WTC11 (cell line): ENCODE results near the gene MBP. TPM values are rescaled to one million over a fixed set of nuclear protein-coding genes. Genes with fewer than 3 reads are reported as not detected.
A peak's percentile ranks its signal among the peaks of the same experiment; 100 is the strongest.

ENCODE experiments used
- ATAC-seq: fragments of 200-7000 bp; cut with Tn5 transposase; 2 replicates; pipeline ENCODE4 v1.10.0; 2021; ENCODE audit warnings: mild to moderate bottlenecking, moderate library complexity
- CTCF ChIA-PET: fragments of 300-600 bp; sonication (Branson Sonifier 250); formaldehyde crosslinking; loops from one replicate; lab custom pipeline; 2021; ENCODE audit warnings: antibody characterized with exemption; lab: Charles Lee
- POLR2A ChIA-PET: fragments of 350-600 bp; sonication (Branson Sonifier 250); formaldehyde crosslinking; loops from one replicate; lab custom pipeline; 2021; ENCODE audit warnings: antibody characterized with exemption; lab: Charles Lee
- DNase-seq: peaks from one replicate; pipeline ENCODE4 v3.0.0; 2021; ENCODE audit warnings: low spot score
- H3K27ac Mint-ChIP-seq: 2 replicates; pipeline ENCODE4 v1.8.0; 2021; ENCODE audit warnings: mixed read lengths
- H3K27me3 Mint-ChIP-seq: 2 replicates; pipeline ENCODE4 v1.8.0; 2021; ENCODE audit warnings: low read depth, mild to moderate bottlenecking, moderate library complexity, mixed read lengths
- H3K36me3 Mint-ChIP-seq: 2 replicates; pipeline ENCODE4 v1.8.0; 2021; ENCODE audit warnings: mixed read lengths
- H3K4me1 Mint-ChIP-seq: 2 replicates; pipeline ENCODE4 v1.8.0; 2022; ENCODE audit warnings: mixed read lengths
- H3K4me3 Mint-ChIP-seq: 2 replicates; pipeline ENCODE4 v1.8.0; 2021; ENCODE audit warnings: mild to moderate bottlenecking, moderate library complexity, mixed read lengths
- H3K9me3 Mint-ChIP-seq: 2 replicates; pipeline ENCODE4 v1.8.0; 2021; ENCODE audit warnings: mixed read lengths
- CBFB ChIP-seq: sonication (generic); formaldehyde crosslinking; IDR thresholded peaks from 2 replicates; pipeline ENCODE4 v1.8.1; 2022; ENCODE audit warnings: mild to moderate bottlenecking, low read depth, missing genetic modification reagents
- ELF4 ChIP-seq: sonication (generic); formaldehyde crosslinking; IDR thresholded peaks from 2 replicates; pipeline ENCODE4 v1.8.1; 2022; ENCODE audit warnings: low read depth, mild to moderate bottlenecking, moderate library complexity, missing genetic modification reagents
- EMX1 ChIP-seq: fragments of 250-450 bp; sonication (Bioruptor Pico); IDR thresholded peaks from 2 replicates; pipeline ENCODE4 v1.8.0; 2021; ENCODE audit warnings: mild to moderate bottlenecking
- GTF2I ChIP-seq: fragments of 250-450 bp; sonication (Bioruptor Pico); conservative IDR thresholded peaks from 2 replicates; pipeline ENCODE4 v1.4.0; 2021; ENCODE audit warnings: mild to moderate bottlenecking
- HMGA2 ChIP-seq: fragments of 250-450 bp; sonication (Bioruptor Pico); IDR thresholded peaks from 2 replicates; pipeline ENCODE4 v1.4.0; 2021; ENCODE audit warnings: mild to moderate bottlenecking, moderate library complexity
- JUN ChIP-seq: sonication (generic); formaldehyde crosslinking; IDR thresholded peaks from 2 replicates; pipeline ENCODE4 v1.8.0; 2023; ENCODE audit warnings: mild to moderate bottlenecking, missing genetic modification reagents
- KAT7 ChIP-seq: sonication (generic); formaldehyde crosslinking; IDR thresholded peaks from 2 replicates; pipeline ENCODE4 v1.8.1; 2023; ENCODE audit warnings: missing genetic modification reagents, mild to moderate bottlenecking, borderline replicate concordance
- MXD4 ChIP-seq: fragments of 250-450 bp; sonication (Bioruptor Pico); IDR thresholded peaks from 2 replicates; pipeline ENCODE4 v1.8.0; 2021; ENCODE audit warnings: mild to moderate bottlenecking, moderate library complexity, borderline replicate concordance
- PRRX2 ChIP-seq: fragments of 250-450 bp; sonication (Bioruptor Pico); IDR thresholded peaks from 2 replicates; pipeline ENCODE4 v1.8.0; 2021; ENCODE audit warnings: mild to moderate bottlenecking
- RELA ChIP-seq: sonication (generic); formaldehyde crosslinking; IDR thresholded peaks from 2 replicates; pipeline ENCODE4 v1.8.1; 2022; ENCODE audit warnings: missing genetic modification reagents, mild to moderate bottlenecking, borderline replicate concordance
- TEAD4 ChIP-seq: sonication (generic); formaldehyde crosslinking; IDR thresholded peaks from 2 replicates; pipeline ENCODE4 v1.8.0; 2022; ENCODE audit warnings: mild to moderate bottlenecking, missing genetic modification reagents
- ZBTB21 ChIP-seq: sonication (generic); formaldehyde crosslinking; IDR thresholded peaks from 2 replicates; pipeline ENCODE4 v1.8.1; 2023; ENCODE audit warnings: mild to moderate bottlenecking, missing genetic modification reagents, borderline replicate concordance
- ZNF219 ChIP-seq: sonication (generic); formaldehyde crosslinking; IDR thresholded peaks from 2 replicates; pipeline ENCODE4 v1.8.0; 2023; ENCODE audit warnings: missing genetic modification reagents, mild to moderate bottlenecking, borderline replicate concordance
- ZNF317 ChIP-seq: sonication (generic); formaldehyde crosslinking; IDR thresholded peaks from 2 replicates; pipeline ENCODE4 v1.8.1; 2023; ENCODE audit warnings: low read depth, mild to moderate bottlenecking, moderate library complexity, missing genetic modification reagents, borderline replicate concordance
- total RNA-seq: library from RNA; stranded (reverse); gene quantifications from 3 replicates; pipeline ENCODE4 v1.2.3, GENCODE V29; 2021
- TF ChIP-seq, protein P1 (sequence below): sonication (generic); formaldehyde crosslinking; IDR thresholded peaks from 2 replicates; pipeline ENCODE4 v1.8.0; 2022; ENCODE audit warnings: mild to moderate bottlenecking, missing genetic modification reagents
- TF ChIP-seq, protein P2 (sequence below): sonication (generic); formaldehyde crosslinking; IDR thresholded peaks from 2 replicates; pipeline ENCODE4 v1.8.1; 2023; ENCODE audit warnings: mild to moderate bottlenecking, missing genetic modification reagents
- TF ChIP-seq, protein P3 (sequence below): sonication (generic); formaldehyde crosslinking; IDR thresholded peaks from 2 replicates; pipeline ENCODE4 v1.8.1; 2023; ENCODE audit warnings: mild to moderate bottlenecking, missing genetic modification reagents, moderate library complexity
- TF ChIP-seq, protein P4 (sequence below): sonication (generic); formaldehyde crosslinking; IDR thresholded peaks from 2 replicates; pipeline ENCODE4 v1.8.0; 2023; ENCODE audit warnings: missing genetic modification reagents, mild to moderate bottlenecking, borderline replicate concordance
- TF ChIP-seq, protein P5 (sequence below): sonication (generic); formaldehyde crosslinking; IDR thresholded peaks from 2 replicates; pipeline ENCODE4 v1.8.0; 2023; ENCODE audit warnings: mild to moderate bottlenecking, missing genetic modification reagents

MBP gene
- total RNA-seq, 1 experiment from 2014 or later: 19.6 TPM

DNA sequence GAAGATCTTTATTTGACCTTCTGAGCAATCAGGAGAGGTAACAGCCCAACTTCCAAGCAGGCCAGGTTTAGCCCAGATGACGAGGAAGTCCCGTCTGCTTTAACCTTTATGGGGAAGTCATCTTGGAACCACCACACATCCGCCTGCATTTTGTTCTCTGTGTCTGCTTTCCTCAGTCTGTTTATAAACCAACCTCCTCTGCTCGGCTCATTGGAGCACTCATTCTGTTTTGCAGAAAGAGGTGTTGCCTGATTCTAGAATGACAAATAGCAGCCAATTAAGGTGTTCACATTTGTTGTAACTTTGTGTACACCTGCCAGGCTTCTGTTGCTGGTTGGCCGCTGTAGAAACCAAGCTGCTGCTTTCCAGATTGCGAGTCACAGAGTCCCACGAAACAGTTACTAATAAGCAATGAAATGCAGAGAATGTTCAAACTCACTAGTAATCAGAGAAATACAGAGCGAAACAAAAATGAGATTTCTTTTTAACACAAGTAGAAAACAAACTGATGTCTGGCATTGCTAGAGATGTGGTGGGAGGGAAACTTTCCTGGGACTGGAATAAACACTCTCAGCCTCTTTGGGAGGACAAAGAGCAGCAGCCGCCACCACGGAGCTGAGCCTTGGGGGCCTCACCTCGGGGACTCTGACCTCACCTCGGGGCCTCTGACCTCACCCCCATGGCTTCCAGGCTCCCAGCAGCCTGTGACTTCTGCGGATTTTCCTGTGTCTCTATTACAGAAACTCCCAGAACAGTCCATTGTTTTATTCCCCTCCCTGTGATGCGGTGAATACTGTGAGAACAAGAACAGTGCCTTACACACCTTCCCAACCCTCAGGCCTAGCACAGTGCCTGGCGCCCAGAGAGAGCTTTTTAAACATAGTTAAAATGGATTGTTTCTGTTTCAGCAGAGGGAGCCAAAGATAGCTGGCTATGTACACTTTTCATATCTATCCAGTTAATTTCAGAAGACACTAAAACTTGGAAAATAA lies 64.0 kb downstream of the MBP start:
- H3K9me3 Mint-ChIP-seq: no peaks in the 10 kb centered on the region
- TF ChIP-seq, protein P1, sequence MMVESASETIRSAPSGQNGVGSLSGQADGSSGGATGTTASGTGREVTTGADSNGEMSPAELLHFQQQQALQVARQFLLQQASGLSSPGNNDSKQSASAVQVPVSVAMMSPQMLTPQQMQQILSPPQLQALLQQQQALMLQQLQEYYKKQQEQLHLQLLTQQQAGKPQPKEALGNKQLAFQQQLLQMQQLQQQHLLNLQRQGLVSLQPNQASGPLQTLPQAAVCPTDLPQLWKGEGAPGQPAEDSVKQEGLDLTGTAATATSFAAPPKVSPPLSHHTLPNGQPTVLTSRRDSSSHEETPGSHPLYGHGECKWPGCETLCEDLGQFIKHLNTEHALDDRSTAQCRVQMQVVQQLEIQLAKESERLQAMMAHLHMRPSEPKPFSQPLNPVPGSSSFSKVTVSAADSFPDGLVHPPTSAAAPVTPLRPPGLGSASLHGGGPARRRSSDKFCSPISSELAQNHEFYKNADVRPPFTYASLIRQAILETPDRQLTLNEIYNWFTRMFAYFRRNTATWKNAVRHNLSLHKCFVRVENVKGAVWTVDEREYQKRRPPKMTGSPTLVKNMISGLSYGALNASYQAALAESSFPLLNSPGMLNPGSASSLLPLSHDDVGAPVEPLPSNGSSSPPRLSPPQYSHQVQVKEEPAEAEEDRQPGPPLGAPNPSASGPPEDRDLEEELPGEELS (CRISPR knock-in tag): no peak
- TF ChIP-seq RELA (CRISPR knock-in tag) (no peak), ZNF219 (CRISPR knock-in tag) (no peak), JUN (CRISPR knock-in tag) (no peak), CBFB (no peak), TEAD4 (no peak), GTF2I (no peak), MXD4 (CRISPR knock-in tag) (no peak), KAT7 (CRISPR knock-in tag) (no peak)
- TF ChIP-seq, protein P2, sequence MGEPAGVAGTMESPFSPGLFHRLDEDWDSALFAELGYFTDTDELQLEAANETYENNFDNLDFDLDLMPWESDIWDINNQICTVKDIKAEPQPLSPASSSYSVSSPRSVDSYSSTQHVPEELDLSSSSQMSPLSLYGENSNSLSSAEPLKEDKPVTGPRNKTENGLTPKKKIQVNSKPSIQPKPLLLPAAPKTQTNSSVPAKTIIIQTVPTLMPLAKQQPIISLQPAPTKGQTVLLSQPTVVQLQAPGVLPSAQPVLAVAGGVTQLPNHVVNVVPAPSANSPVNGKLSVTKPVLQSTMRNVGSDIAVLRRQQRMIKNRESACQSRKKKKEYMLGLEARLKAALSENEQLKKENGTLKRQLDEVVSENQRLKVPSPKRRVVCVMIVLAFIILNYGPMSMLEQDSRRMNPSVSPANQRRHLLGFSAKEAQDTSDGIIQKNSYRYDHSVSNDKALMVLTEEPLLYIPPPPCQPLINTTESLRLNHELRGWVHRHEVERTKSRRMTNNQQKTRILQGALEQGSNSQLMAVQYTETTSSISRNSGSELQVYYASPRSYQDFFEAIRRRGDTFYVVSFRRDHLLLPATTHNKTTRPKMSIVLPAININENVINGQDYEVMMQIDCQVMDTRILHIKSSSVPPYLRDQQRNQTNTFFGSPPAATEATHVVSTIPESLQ (CRISPR knock-in tag): no peak
- TF ChIP-seq, all 79 proteins: peak for 0
- DNase-seq (no peak), ATAC-seq (no peak)
- Mint-ChIP-seq H3K4me3 (no peak overlapping the region), H3K27ac (peak overlapping the region; percentile 83), H3K4me1 (peaks cover 34% of the 10 kb centered on the region), H3K36me3 (peaks cover 21% of the 10 kb centered on the region), H3K27me3 (no peaks in the 10 kb centered on the region)
- CTCF ChIA-PET: interaction anchor here (0.9 to 1.7 kb wide), 5 partner anchors 14 to 146 kb away, joined by 3 to 7 read pairs (median 4); no protein-coding TSS in a partner anchor
- POLR2A ChIA-PET: no interaction called here

DNA sequence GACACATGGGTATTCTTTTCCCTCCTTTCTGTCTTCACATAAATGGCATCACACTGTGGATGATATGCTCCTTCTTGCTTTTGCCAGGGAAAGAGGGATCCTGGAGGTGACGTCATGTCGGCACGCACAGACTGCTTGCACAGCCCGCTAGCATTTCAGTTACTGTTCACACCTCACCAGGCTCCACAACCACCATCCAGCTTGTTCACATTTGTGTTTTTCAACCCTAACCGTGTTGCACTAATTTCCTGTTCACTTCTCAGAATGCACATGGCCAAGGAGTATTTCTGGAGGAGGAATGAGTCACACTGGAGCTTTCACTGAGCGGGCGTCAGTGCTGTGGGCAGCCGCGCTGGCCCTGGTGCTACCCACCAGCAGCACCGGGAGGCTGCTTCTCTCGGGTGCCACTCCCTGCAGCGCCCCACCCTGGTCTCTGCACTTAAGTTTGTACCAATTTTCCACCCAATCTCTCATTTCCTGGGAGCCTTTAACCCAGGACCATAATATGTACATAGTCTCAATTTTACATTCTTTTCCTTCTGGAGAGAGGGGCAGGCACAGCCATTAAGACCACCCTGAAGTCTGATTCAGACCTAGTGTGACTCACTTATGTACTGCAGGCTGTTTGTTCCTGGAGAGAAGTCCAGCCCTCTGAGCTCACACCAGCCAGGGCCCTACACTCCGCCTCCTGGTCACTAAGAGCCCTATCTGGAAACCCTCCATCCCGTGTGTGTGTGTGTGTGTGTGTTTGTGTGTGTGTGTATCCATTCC lies 65.1 kb downstream of the MBP start:
- Mint-ChIP-seq H3K4me3 (no peak overlapping the region), H3K9me3 (no peaks in the 10 kb centered on the region), H3K36me3 (peaks cover 21% of the 10 kb centered on the region), H3K4me1 (peaks cover 44% of the 10 kb centered on the region), H3K27me3 (no peaks in the 10 kb centered on the region), H3K27ac (0 out of 2 replicates have a peak overlapping the region, but pooled peaks have one; percentile 11)
- ChIA-PET POLR2A (no interaction called here), CTCF (interaction anchor here (0.9 to 1.7 kb wide), 3 partner anchors 12 to 144 kb away, joined by 3 to 6 read pairs (median 3); no protein-coding TSS in a partner anchor)
- DNase-seq (no peak), ATAC-seq (peak; percentile 30; the same call in 1 of the 2 replicates)
- TF ChIP-seq EMX1 (CRISPR knock-in tag) (no peak), HMGA2 (CRISPR knock-in tag) (no peak), ZBTB21 (CRISPR knock-in tag) (no peak), RELA (CRISPR knock-in tag) (no peak), ZNF317 (CRISPR knock-in tag) (no peak), ELF4 (CRISPR knock-in tag) (no peak), PRRX2 (no peak)
- TF ChIP-seq, protein P3, sequence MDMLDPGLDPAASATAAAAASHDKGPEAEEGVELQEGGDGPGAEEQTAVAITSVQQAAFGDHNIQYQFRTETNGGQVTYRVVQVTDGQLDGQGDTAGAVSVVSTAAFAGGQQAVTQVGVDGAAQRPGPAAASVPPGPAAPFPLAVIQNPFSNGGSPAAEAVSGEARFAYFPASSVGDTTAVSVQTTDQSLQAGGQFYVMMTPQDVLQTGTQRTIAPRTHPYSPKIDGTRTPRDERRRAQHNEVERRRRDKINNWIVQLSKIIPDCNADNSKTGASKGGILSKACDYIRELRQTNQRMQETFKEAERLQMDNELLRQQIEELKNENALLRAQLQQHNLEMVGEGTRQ: no peak
- TF ChIP-seq, protein P4, sequence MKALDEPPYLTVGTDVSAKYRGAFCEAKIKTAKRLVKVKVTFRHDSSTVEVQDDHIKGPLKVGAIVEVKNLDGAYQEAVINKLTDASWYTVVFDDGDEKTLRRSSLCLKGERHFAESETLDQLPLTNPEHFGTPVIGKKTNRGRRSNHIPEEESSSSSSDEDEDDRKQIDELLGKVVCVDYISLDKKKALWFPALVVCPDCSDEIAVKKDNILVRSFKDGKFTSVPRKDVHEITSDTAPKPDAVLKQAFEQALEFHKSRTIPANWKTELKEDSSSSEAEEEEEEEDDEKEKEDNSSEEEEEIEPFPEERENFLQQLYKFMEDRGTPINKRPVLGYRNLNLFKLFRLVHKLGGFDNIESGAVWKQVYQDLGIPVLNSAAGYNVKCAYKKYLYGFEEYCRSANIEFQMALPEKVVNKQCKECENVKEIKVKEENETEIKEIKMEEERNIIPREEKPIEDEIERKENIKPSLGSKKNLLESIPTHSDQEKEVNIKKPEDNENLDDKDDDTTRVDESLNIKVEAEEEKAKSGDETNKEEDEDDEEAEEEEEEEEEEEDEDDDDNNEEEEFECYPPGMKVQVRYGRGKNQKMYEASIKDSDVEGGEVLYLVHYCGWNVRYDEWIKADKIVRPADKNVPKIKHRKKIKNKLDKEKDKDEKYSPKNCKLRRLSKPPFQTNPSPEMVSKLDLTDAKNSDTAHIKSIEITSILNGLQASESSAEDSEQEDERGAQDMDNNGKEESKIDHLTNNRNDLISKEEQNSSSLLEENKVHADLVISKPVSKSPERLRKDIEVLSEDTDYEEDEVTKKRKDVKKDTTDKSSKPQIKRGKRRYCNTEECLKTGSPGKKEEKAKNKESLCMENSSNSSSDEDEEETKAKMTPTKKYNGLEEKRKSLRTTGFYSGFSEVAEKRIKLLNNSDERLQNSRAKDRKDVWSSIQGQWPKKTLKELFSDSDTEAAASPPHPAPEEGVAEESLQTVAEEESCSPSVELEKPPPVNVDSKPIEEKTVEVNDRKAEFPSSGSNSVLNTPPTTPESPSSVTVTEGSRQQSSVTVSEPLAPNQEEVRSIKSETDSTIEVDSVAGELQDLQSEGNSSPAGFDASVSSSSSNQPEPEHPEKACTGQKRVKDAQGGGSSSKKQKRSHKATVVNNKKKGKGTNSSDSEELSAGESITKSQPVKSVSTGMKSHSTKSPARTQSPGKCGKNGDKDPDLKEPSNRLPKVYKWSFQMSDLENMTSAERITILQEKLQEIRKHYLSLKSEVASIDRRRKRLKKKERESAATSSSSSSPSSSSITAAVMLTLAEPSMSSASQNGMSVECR (CRISPR knock-in tag): no peak
- TF ChIP-seq, protein P5, sequence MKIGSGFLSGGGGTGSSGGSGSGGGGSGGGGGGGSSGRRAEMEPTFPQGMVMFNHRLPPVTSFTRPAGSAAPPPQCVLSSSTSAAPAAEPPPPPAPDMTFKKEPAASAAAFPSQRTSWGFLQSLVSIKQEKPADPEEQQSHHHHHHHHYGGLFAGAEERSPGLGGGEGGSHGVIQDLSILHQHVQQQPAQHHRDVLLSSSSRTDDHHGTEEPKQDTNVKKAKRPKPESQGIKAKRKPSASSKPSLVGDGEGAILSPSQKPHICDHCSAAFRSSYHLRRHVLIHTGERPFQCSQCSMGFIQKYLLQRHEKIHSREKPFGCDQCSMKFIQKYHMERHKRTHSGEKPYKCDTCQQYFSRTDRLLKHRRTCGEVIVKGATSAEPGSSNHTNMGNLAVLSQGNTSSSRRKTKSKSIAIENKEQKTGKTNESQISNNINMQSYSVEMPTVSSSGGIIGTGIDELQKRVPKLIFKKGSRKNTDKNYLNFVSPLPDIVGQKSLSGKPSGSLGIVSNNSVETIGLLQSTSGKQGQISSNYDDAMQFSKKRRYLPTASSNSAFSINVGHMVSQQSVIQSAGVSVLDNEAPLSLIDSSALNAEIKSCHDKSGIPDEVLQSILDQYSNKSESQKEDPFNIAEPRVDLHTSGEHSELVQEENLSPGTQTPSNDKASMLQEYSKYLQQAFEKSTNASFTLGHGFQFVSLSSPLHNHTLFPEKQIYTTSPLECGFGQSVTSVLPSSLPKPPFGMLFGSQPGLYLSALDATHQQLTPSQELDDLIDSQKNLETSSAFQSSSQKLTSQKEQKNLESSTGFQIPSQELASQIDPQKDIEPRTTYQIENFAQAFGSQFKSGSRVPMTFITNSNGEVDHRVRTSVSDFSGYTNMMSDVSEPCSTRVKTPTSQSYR (CRISPR knock-in tag): no peak
